SH-SY5Y (cell line): Measurements from ENCODE around the gene CRYAB.

ENCODE experiments used
- GATA2 ChIP-seq: IDR thresholded peaks from 2 replicates; pipeline ENCODE4 v1.6.1; 2011; ENCODE audit warnings: mild to moderate bottlenecking, low read depth, low read length
- GATA3 ChIP-seq: IDR thresholded peaks from 2 replicates; pipeline ENCODE4 v1.6.1; 2011; ENCODE audit warnings: low read depth, mild to moderate bottlenecking, low read length, moderate library complexity

Gene CRYAB

DNA sequence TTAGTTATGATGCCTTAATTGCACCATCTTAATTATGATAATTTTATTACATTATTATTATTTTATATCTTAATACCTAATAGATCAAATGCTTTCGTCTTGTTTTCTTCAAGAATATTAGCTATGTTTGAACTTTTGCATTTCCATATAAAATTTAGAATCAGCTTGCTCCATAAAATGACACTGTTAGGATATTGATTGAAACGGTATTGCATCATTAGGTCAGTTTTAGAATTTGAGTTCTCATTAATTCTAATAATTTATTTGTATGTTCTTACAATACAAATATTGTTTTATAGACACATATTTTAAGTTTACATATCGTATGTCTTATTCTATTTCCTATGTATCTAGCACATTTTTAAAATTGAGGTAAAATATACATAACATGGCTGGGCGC lies 25.5 kb downstream of the CRYAB start:
- TF ChIP-seq GATA3, result no peak
- TF ChIP-seq GATA2, result no peak

DNA sequence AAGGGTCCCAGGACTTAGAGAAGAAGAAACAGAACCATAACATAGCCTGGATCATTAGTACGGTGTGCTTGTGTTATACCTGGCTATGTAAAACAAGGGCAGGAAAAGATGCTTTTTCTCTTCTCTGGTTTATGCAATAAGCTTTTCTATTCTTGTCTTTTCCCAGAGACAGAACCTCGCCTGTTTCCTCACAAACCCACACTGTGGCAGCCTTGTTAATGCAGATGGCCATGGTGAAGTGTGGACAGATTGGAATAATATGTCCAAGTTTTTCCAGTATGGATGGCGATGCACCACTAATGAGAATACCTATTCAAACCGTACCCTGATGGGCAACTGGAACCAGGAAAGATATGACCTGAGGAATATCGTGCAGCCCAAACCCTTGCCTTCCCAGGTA lies 29.4 kb downstream of the CRYAB start:
- TF ChIP-seq GATA3 (no peak), GATA2 (no peak)

DNA sequence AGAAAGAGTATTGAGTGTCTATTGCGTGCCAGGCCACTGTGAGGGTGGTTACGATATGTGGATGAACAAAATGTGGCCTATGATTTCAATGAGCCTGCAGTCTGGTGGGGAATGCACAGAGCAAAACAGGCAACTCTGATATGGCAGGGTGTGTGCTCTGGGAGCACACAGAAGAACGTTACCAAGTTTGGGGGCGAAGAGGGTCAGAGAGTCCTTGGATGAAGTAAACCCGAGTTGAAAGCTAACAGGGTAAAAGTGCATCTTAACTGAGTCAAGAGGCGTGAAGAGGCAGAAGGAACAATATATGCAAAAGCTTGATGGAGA lies 32.0 kb downstream of the CRYAB start:
- TF ChIP-seq GATA2, result no peak
- no peak for TF ChIP-seq GATA3

DNA sequence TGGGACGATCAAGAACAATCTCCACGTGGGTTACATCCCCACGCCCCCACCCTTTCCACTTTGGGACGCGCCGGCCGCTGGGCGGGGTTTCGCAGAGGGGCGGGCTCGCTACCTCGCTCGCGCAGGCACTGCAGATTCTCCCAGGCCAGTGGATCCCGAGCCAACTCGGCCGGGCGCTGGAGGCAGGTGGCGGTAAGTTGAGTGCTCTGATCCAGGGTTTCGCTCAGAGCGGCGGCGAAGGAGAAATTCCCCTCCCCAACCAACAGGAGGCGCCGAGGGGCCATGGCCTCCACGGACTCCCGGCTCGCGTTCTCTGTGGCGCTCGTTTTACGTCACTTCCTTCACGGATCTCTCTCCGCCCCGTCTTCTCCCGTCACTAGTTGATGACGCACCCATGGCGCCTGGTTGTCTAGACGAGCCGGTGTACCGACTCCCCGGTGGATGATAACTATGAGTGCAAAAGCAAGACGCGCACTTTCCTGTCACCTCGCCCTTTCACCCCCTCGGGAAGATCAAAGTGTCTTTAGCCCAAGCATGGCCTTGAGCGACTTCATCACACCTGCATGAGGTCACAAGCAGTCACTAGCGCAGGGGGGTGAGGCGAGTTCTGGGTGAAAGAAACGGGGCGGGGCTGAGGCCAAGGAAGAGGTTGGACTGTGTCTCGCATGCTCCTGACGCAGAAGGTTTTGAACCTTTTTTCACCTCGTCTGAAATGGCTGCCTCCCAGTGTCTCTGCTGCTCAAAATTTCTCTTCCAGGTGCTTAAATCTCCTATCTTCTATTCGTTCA lies 32.5 kb downstream of the CRYAB start, which contains the start of the genes CFAP68 and FDXACB1:
Gene CFAP68 (plus strand): TSS at position 693 of the 788 bp plus-strand sequence. CDS start 20 bp downstream, at position 713.
Gene FDXACB1 (minus strand): TSS at position 317 of the 788 bp plus-strand sequence. CDS start 33 bp downstream, at position 284.
- TF ChIP-seq GATA2 (no peak), GATA3 (no peak)

DNA sequence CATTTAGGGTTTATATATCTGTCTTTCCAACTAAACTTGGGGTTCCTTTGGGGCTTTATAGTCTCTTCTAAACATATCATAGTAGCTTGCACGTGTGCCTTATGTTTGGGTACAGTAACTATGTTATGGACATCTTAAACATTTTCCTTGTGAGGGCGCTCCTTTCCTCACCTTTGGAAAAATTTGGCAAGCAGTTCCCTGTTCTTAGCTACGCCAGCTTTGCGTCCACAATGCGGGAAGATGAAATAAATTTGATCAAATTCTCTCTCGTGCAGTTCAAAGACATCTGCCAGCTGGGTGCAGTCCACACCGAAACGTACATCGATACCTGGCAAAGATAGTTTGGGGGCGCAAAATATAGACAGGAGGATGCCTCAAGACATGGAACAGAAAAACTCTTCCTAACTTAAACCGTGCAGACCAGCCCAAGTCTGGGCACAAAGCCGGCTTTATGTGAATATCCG lies 33.2 kb downstream of the CRYAB start:
- TF ChIP-seq GATA2 (no peak), GATA3 (no peak)

DNA sequence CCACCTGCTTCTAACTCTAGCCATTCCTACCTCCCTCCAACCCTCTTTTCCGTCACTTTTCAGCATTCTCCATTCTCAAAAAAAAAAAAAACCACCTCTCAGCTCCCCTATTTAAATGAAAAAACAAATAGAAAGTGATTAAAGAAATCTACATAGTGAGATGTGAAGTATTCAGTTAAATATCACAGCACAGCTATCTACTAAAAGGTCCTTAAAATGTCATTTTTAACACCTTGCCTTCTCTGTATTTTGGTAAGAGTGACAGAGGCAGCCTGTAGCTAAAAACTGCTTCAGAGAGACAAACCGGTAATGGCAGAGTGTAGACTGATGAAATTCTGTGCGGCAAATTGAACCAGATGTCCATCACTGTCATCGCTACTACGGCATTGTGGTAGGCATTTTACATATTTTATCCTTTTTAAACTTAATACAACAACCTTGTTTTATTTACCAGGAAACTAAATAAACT lies 39.8 kb downstream of the CRYAB start:
- TF ChIP-seq GATA2, result no peak
- no peak for TF ChIP-seq GATA3

DNA sequence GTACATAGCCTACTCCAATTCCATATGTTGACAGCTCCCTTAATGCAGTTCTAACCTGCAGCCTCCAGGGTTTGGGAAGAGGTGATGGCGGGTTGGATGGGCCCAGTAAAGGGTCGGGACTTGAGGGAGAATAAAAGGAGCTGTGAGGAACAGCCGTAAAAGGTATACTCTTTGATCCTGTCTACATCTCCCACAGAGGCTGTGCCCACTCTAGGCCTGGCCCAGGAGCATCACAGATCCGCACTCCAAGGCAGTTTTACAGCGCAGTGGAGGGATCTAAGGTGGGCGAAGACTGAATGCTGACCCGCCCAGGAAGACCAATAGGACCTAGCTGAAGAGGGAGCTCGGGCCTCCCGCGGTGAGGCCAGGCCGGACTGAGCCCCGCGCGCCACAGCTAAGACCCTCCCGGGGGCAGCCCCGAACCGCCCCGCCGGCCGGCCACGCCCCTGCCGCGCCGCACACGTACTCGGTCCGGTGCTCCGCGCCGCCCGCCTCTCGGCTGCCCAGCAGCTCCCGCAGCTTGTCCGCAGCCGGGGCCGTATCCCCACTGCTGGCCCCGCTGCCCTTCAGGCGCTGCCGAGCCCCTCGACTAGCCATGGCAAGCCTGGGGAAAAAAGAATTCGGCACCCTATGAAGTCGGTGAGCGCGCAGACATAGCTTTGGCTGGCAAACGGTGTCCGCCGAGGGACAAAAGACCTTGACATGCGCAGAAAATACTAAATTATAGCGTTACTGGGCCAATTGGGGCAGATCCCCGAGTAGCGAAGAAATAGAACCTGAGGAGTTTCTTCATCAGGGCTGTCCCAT lies 40.5 kb downstream of the CRYAB start, which contains the start of gene ALG9:
Gene ALG9 (minus strand): TSS at position 696 of the 807 bp plus-strand sequence. CDS start 99 bp downstream, at position 597.
- TF ChIP-seq GATA2, result no peak
- no peak for TF ChIP-seq GATA3

DNA sequence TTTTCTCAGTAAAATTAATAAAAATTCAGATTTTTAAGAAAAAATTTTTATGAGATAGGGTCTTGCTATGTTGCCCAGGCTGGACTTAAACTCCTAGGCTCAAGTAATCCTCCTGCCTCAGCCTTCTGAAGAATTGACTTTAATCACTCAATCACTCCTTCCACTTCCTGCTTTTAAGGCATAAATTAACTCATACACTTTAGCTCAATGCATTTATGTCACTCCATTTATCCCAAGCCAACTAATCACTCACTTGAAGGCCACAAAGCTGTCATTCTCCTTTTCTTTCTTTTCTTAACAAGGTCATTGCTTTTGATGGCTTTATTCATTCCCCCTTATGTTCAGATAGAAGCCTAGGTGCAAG lies 41.1 kb downstream of the CRYAB start:
- TF ChIP-seq GATA2, result no peak
- no peak for TF ChIP-seq GATA3

DNA sequence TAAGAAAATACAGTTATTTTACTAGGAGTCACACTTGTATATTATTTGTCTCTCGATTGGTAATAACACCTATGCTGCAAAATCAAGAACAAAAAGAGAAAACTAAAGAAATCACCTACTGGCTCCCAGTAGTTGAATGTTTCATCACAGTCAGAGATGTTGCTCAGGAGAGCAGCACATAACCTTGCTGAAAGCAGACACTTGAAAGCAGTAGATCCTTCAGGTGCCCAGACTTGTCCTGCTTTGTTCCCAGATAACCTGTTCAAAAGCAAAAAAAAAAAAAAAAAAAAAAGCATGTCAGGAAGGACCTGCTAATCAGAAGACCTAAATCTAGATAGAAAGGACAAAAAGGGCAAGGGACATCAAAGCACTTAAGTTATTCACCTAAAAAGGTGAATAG lies 41.5 kb downstream of the CRYAB start:
- no peak for TF ChIP-seq GATA2
- TF ChIP-seq GATA3, result no peak

DNA sequence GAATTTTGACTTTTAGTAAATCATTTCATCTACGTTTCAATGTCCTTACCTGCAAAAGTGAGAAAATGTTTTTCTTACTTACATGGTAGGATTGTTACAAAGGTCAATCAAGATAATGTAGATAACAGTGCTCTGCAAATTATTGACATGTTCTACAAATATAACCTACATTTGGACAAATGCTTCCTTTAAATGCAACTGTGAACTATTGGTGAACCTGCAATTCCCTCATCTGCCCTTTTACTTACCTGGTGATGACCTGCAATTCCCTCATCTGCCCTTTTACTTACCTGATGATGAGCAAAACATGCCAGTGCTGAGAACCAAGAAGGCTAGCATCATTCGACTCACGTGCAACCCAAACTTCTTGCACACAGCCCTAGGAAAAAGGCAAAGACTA lies 51.3 kb downstream of the CRYAB start:
- TF ChIP-seq GATA2 (no peak), GATA3 (no peak)
